Muscle of leg (tissue), 11 donors: ENCODE data around the gene RNF223. TPM values are rescaled to one million over a fixed set of nuclear protein-coding genes. Genes with fewer than 3 reads are reported as not detected.
"Not testable (repeated sequence)": the region's sequence is repeated elsewhere in the genome, so short reads cannot be mapped to it uniquely, and the experiment has no call there.

Source experiments
- DNase-seq: peaks from one replicate; pipeline ENCODE4 v3.0.0; 2013
- H3K27ac ChIP-seq: one replicate; pipeline ENCODE4 v1.5.1; 2013; ENCODE audit warnings: mild to moderate bottlenecking, low read length, control low read depth
- H3K27me3 ChIP-seq: one replicate; pipeline ENCODE4 v1.6.1; 2013; ENCODE audit warnings: low read length; ENCODE audit not compliant: control insufficient read depth, insufficient read depth
- H3K36me3 ChIP-seq: one replicate; pipeline ENCODE4 v1.6.1; 2013; ENCODE audit warnings: low read length; ENCODE audit not compliant: control insufficient read depth, insufficient read depth
- H3K4me1 ChIP-seq: one replicate; pipeline ENCODE4 v1.6.1; 2013; ENCODE audit warnings: low read length; ENCODE audit not compliant: control insufficient read depth, insufficient read depth
- H3K4me3 ChIP-seq: one replicate; pipeline ENCODE4 v1.5.1; 2013; ENCODE audit warnings: low read length, control low read depth
- H3K9me3 ChIP-seq: replicated peaks from 2 replicates; pipeline ENCODE4 v1.6.1; 2013; ENCODE audit warnings: low read depth, low read length; ENCODE audit not compliant: control insufficient read depth
- WGBS: methylation state at CpG from one replicate; pipeline ENCODE4 v1.1.5; 2013; ENCODE audit warnings: missing lambda C conversion rate; ENCODE audit not compliant: insufficient coverage; 5-methylcytosine and 5-hydroxymethylcytosine counted together
- polyA plus RNA-seq, 8 donors: library from polyadenylated mRNA; unstranded; fragments of 120-200 nt; gene quantifications; one replicate each; pipeline versions ENCODE4 v1.2.1 to v1.2.3, GENCODE V29; 2013; ENCODE audit warnings: inconsistent platforms in 1 of 8, low replicate concordance in 1 of 8; ENCODE audit not compliant: insufficient read length in 8 of 8, insufficient read depth in 1 of 8
- total RNA-seq: library from RNA; stranded (reverse); fragments of 120-200 nt; gene quantifications from one replicate; pipeline ENCODE4 v1.2.4, GENCODE V29; 2013

The RNF223 gene
- total and polyA plus RNA-seq, 9 donors, result 0.08 to 0.23 (median 0.09) TPM; not detected in 2

- no peak overlapping the region for H3K27ac ChIP-seq
- H3K9me3 ChIP-seq, result no peaks in the 10 kb centered on the region
- 83% methylated on average over 40 of the region's 52 CpGs for WGBS
- H3K4me3 ChIP-seq, result no peak overlapping the region
- H3K36me3 ChIP-seq, result peaks cover 4% of the 10 kb centered on the region
- H3K27me3 ChIP-seq, result peaks cover 11% of the 10 kb centered on the region
- DNase-seq, result peak; percentile 4
- peaks cover 14% of the 10 kb centered on the region for H3K4me1 ChIP-seq
These were observed 7.5 kb upstream of the RNF223 start for GRCh38 chr1:1081311-1082238.

- peak; percentile 10 for DNase-seq
- Histone ChIP-seq H3K4me3 (no peak overlapping the region), H3K4me1 (peaks cover 14% of the 10 kb centered on the region), H3K27me3 (peaks cover 11% of the 10 kb centered on the region), H3K36me3 (peaks cover 4% of the 10 kb centered on the region), H3K9me3 (no peaks in the 10 kb centered on the region), H3K27ac (no peak overlapping the region)
- WGBS, result 62% methylated on average over 2 of the region's 9 CpGs
These were observed 6.8 kb upstream of the RNF223 start for GRCh38 chr1:1080951-1081310.

- H3K27me3 ChIP-seq, result peaks cover 15% of the 10 kb centered on the region
- no peaks in the 10 kb centered on the region for H3K9me3 ChIP-seq
- WGBS, result 0% methylated on average over 13 of the region's 23 CpGs
- H3K27ac ChIP-seq, result peak overlapping the region; percentile 71
- peak; percentile 91 for DNase-seq
- H3K4me1 ChIP-seq, result peaks cover 14% of the 10 kb centered on the region
- peaks cover 4% of the 10 kb centered on the region for H3K36me3 ChIP-seq
- H3K4me3 ChIP-seq, result peak overlapping the region; percentile 28
These were observed 6.1 kb upstream of the RNF223 start for GRCh38 chr1:1080122-1080757.

GRCh38 chr1:1079408-1080121 is 5.5 kb upstream of the RNF223 start:
- H3K27me3 ChIP-seq, result peaks cover 21% of the 10 kb centered on the region
- peak; percentile 70 for DNase-seq
- H3K4me1 ChIP-seq, result peaks cover 18% of the 10 kb centered on the region
- peaks cover 4% of the 10 kb centered on the region for H3K36me3 ChIP-seq
- peak overlapping the region; percentile 28 for H3K4me3 ChIP-seq
- WGBS, result 0% methylated on average over 28 of the region's 38 CpGs
- peak overlapping the region; percentile 71 for H3K27ac ChIP-seq
- no peaks in the 10 kb centered on the region for H3K9me3 ChIP-seq

- H3K4me3 ChIP-seq, H3K9me3 ChIP-seq, H3K36me3 ChIP-seq, DNase-seq, H3K27ac ChIP-seq: not testable (repeated sequence)
- no CpG with 5 or more reads among the region's 21 CpGs for WGBS
- H3K4me1 ChIP-seq, result peaks cover 26% of the 10 kb centered on the region
- H3K27me3 ChIP-seq, result peaks cover 21% of the 10 kb centered on the region
These were observed 3.3 kb upstream of the RNF223 start for GRCh38 chr1:1077396-1077795.

- Histone ChIP-seq H3K9me3 (no peaks in the 10 kb centered on the region), H3K27ac (no peak overlapping the region), H3K4me1 (peaks cover 23% of the 10 kb centered on the region), H3K4me3 (no peak overlapping the region), H3K27me3 (peaks cover 27% of the 10 kb centered on the region), H3K36me3 (no peaks in the 10 kb centered on the region)
- WGBS, result 35% methylated on average over 14 of the region's 21 CpGs
- no peak for DNase-seq
These were observed 1.2 kb upstream of the RNF223 start for GRCh38 chr1:1075148-1075935.

- no peak overlapping the region for H3K4me3 ChIP-seq
- H3K27ac ChIP-seq, result no peak overlapping the region
- no peaks in the 10 kb centered on the region for H3K9me3 ChIP-seq
- 59% methylated on average over 11 of the region's 14 CpGs for WGBS
- H3K4me1 ChIP-seq, result peaks cover 17% of the 10 kb centered on the region
- H3K36me3 ChIP-seq, result no peaks in the 10 kb centered on the region
- no peak for DNase-seq
- peaks cover 28% of the 10 kb centered on the region for H3K27me3 ChIP-seq
These were observed 583 bp upstream of the RNF223 start for GRCh38 chr1:1074631-1075147.

GRCh38 chr1:1072849-1073742 is 1.0 kb downstream of the RNF223 start:
- Histone ChIP-seq H3K9me3 (no peaks in the 10 kb centered on the region), H3K27ac (no peak overlapping the region), H3K36me3 (no peaks in the 10 kb centered on the region), H3K4me3 (no peak overlapping the region), H3K27me3 (peaks cover 34% of the 10 kb centered on the region), H3K4me1 (peaks cover 23% of the 10 kb centered on the region)
- DNase-seq, result no peak
- WGBS, result 72% methylated on average over 27 of the region's 28 CpGs
